HG03175 (cell line): ENCODE data around the gene ARHGAP9.
"Not testable (repeated sequence)": the region's sequence is repeated elsewhere in the genome, so short reads cannot be mapped to it uniquely, and the experiment has no call there.

Source experiments
- ATAC-seq: cut with Tn5 transposase; IDR thresholded peaks from one replicate; pipeline ENCODE4 v1.9.1; 2021; ENCODE audit warnings: mild to moderate bottlenecking, moderate library complexity; ENCODE audit not compliant: unreplicated experiment

The ARHGAP9 gene

DNA sequence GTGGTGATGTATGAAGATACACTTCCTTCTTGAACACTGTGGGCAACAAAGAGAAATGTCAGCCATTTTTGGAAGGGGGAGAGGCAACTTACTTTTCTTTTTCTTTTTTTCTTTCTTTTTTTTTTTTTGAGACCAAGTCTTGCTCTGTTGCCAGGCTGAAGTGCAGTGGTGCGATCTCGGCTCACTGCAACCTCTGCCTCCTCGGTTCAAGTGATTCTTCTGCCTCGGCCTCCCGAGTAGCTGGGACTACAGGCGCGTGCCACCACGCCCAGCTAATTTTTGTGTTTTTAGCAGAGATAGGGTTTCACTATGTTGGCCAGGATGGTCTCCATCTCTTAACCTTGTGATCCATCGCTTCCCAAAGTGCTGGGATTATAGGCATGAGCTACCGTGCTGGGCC, 38.1 kb upstream of the ARHGAP9 start:
- ATAC-seq, result not testable (repeated sequence)

DNA sequence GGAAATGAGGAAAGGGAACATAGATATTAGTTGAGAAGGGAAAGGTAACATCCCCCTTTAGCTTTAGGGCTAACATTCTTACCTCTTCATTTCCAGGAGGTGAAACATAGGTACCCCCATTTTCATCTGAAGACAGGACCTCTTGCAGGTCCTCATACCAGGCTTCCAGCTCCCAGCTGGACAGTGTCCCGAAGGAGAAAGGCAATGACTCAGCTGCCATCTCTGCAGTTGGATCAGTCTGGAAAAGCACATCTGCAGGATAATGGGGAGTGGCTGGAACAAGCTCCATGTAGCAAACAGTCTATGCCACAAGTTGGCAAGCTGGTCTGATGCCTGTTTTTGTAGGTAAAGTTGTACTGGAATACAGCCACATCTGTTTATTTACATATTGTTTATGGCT, 37.5 kb upstream of the ARHGAP9 start:
- no peak for ATAC-seq

DNA sequence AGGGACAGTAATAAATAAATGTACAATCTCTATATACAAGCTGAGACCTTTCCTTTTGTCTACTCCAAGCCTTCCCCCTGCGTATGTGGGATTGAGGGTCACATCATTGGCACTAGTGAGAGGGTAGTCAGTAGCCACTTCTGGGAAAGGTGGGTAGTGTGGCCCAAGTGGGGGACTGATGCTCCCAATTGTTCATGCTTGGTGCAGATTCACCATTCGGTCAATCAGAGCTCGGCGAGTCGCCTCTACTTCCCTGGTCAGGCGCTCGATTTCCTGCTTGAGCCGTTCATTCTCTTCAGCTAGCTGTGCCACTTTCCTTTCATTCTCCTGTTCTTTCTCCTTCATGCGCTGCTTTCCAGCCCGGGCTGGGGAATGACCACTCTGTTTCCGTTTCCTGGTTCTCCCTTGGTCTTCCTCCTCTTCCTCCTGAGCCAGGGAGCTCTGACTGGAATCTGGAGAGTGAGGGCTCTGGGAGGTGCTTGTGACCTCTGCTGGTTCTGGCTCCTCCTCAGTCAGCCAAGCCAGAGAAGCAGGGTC, 37.0 kb upstream of the ARHGAP9 start:
- no peak for ATAC-seq

DNA sequence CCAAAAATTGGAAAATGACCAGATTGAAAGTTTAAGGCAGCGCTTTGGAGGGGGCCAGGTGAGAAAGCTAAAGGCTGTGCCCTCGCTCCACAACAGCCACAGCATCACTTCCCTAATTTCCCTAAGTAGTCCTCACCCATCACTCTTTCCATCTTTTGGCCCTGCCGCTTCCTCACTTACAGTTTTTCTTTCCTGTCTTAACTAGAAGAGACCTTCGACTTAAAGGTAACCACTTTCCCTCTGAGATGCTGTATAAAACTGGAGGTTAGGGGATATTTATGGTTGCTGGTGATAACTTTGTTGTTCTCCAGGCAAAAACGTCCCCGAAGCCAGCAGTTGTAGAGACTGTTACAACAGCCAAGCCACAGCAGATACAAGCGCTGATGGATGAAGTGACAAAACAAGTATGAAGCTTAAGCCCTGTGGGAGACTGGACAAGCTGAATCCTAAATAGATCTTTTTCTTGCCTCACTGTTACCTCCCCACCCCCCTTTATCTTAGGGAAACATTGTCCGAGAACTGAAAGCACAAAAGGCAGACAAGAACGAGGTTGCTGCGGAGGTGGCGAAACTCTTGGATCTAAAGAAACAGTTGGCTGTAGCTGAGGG, 36.4 kb upstream of the ARHGAP9 start:
- ATAC-seq, result no peak

DNA sequence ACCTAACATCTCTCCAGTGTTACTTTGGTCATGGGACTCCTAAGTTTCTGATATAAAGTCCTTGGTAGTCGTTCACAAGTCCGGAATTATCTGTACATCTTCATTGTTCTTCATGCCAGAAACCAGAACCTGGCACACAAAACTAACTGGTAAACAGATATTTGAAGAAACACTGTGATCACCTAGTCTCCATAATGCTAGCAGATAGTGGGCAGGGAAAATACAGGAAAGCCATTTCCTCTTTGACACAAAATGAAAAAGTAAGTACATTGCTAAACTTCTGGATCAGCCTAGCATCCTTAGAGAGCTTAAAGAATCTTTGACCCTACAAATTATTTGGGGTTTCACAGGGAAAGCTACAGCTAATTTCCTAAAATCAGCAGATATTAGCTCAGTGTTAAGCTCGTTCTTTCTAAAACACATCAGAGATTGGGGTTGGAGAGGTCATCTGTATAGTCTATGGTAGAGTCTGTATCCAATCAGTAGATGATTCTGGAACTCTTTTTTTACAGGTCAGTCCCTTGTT, 35.8 kb upstream of the ARHGAP9 start:
- ATAC-seq, result no peak

DNA sequence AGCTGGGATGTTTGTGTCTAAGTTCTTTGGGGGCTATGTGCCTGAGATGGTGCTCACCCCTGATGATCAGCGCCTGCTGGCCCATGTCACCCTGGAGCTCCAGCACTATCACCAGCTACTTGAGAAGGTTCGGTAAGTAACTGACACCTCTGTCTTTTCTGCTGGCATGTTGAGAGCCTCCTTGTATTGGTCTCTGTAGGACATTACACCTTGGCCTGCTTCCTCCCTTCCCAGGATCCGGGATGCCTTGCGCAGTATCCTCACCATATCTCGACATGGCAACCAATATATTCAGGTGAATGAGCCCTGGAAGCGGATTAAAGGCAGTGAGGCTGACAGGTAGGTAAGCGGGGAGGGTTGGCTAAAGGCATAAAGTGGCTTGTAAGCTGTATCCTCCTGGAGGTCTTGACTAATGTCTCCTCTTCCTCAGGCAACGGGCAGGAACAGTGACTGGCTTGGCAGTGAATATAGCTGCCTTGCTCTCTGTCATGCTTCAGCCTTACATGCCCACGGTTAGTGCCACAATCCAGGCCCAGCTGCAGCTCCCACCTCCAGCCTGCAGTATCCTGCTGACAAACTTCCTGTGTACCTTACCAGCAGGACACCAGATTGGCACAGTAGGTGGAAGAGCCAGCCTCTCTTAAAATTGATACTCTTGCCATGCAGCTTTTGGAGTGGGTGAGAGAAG, 35.2 kb upstream of the ARHGAP9 start:
- no peak for ATAC-seq

DNA sequence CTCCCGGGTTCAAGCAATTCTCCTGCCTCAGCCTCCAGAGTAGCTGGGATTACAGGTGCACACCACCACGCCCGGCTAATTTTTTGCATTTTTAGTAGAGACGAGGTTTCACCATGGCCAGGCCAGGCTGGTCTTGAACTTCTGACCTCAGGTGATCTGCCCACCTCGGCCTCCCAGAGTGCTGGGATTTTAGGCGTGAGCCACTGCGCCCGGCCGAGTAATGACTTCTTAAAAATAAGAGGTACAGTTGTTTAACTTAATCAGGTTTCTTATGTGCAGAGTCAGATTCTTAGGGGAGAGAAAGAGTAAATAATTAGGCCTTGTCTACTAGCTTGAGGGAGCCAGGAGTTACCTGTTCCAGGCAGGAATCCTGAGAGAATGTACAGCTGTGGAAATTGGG, 34.6 kb upstream of the ARHGAP9 start:
- not testable (repeated sequence) for ATAC-seq

DNA sequence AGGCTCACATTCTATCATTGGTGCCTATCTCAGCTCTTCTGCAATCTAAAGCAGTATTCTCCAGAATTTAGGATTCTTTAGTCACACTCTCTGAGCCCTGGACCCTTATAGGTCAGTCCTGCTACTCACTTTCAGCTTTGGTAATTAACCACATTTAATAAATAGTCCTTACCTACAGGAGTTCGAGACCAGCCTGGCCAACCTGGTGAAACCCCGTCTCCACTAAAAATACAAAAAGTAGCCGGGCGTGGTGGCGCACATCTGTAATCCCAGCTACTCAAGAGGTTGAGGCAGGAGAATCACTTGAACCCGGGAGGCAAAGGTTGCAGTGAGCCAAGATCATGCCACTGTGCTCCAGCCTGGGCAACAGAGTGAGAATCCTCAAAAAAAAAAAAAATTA, 34.0 kb upstream of the ARHGAP9 start:
- ATAC-seq, result not testable (repeated sequence)

DNA sequence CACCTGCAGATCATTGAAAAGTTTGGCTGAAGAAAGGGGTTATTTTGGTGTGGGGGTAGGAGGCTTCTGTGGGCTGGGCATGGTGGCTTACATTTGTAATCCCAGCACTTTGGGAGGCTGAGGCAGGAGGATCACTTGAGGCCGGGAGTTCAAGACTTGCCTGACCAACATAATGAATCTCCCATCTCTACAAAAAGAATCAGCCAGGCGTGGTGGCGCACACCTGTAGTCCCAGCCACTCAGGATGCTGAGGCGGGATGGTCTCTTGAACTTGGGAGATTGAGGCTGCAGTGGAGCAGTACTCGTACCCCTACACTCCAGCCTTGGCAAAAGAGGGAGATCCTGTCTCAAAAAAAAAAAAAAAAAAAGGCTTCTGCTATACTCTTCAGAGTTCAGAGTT, 33.6 kb upstream of the ARHGAP9 start:
- no peak for ATAC-seq

DNA sequence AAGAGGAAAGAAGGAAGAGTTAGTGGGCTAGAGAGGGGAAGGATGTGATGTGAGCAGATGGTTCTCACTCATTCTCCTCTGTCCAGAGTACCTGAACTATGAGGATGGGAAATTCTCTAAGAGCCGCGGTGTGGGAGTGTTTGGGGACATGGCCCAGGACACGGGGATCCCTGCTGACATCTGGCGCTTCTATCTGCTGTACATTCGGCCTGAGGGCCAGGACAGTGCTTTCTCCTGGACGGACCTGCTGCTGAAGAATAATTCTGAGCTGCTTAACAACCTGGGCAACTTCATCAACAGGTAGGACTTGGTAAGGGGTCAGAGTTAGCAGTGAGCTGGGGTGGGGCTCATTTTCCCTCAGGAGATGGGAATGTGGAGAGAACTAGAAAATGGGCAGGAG, 33.0 kb upstream of the ARHGAP9 start:
- no peak for ATAC-seq

DNA sequence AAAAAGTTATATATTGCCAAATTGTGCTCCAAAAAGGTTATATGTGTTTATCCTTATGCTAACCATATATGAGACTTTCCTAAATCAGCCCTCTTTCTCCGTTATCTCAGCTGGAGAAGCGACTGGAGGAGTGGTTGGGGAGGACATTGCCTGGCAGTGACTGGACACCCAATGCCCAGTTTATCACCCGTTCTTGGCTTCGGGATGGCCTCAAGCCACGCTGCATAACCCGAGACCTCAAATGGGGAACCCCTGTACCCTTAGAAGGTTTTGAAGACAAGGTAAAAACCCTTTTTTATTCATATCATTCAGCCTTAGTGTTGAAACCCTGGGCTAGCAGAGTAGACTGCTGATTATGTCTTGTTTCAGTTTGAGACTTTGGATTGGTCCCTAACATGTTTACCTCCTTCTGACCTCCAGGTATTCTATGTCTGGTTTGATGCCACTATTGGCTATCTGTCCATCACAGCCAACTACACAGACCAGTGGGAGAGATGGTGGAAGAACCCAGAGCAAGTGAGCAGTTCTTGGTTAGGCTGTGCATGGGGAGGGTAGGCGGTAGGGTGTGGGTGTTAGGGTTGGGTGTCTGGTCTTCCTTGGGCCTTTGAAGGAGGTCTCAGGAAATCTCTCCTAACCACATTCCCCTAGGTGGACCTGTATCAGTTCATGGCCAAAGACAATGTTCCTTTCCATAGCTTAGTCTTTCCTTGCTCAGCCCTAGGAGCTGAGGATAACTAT, 32.1 kb upstream of the ARHGAP9 start:
- no peak for ATAC-seq

DNA sequence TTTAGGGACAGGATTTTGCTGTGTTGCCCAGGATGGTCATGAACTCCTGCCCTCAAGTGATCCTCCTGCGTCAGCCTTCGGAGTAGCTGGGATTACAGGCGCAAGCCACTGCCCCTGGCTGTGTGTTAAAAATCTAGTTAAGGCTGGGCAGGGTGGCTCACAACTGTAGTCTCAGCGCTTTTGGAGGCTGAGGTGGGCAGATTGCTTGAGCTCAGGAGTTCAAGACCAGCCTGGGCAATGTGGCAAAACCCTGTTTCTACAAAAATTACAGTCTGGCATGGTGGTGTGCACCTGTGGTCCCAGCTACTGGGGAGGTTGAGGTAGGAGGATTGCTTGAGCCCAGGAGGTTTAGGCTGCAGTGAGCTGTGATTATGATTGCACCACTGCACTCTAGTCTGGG, 31.5 kb upstream of the ARHGAP9 start:
- no peak for ATAC-seq

DNA sequence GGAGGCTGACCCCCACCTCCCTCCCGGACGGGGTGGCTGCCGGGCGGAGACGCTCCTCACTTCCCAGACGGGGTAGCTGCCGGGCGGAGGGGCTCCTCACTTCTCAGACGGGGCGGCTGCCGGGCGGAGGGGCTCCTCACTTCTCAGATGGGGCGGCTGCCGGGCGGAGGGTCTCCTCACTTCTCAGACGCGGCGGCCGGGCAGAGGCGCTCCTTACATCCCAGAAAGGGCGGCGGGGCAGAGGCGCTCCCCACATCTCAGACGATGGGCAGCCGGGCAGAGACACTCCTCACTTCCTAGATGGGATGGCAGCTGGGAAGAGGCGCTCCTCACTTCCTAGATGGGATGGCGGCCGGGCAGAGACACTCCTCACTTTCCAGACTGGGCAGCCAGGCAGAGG, 28.1 kb upstream of the ARHGAP9 start:
- not testable (repeated sequence) for ATAC-seq

DNA sequence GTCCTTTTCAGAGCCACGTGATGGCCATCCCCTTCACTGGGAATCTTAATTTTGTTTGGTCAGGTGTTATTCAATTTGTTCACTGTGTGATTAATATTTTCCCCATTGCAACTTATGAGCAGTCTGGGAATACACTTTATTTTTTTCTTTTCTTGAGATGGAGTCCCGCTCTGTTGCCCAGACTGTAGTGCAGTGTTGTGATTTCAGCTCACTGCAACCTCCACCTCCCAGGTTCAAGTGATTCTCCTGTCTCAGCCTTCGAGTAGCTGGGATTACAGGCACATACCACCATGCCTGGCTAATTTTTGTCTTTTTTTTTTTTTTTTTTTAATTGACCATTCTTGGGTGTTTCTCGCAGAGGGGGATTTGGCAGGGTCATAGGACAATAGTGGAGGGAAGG, 26.9 kb upstream of the ARHGAP9 start:
- ATAC-seq, result not testable (repeated sequence)

DNA sequence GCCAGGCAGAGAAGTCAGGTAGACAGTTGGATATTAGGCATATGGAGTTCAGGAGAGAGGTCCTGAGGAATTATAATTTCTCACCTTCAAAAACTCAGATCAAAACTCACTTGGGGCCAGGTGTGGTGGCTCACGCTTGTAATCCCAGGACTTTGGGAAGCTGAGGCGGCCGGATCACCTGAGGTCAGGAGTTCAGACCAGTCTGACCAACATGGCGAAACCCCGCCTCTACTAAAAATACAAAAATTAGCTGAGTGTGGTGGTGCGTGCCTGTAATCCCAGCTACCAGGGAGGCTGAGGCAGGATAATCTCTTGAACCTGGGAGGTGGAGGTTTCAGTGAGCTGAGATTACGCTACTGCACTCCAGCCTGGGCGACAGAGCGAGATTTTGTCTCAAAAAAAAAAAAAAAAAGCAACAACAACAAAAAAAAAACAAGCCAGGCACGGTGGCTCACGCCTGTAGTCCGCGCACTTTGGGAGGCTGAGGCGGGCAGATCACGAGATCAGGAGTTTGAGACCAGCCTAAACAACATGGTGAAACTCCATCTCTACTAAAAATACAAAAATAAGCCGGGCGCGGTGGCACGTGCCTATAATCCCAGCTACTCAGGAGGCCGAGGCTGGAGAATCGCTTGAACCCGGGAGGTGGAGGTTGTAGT, 22.8 kb upstream of the ARHGAP9 start:
- ATAC-seq, result not testable (repeated sequence)

DNA sequence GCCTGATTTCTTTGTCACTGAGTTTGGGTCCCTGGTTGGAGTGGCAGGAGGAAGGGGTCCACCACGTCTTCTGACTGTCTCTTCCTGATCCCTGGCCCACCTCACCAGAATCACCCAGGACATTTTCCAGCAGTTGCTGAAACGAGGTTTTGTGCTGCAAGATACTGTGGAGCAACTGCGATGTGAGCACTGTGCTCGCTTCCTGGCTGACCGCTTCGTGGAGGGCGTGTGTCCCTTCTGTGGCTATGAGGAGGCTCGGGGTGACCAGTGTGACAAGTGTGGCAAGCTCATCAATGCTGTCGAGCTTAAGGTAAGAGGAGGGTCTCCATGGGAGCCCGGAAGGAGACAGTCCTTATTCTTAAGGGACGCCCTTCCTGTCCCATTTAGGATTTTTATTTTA, 20.5 kb upstream of the ARHGAP9 start:
- ATAC-seq, result no peak

DNA sequence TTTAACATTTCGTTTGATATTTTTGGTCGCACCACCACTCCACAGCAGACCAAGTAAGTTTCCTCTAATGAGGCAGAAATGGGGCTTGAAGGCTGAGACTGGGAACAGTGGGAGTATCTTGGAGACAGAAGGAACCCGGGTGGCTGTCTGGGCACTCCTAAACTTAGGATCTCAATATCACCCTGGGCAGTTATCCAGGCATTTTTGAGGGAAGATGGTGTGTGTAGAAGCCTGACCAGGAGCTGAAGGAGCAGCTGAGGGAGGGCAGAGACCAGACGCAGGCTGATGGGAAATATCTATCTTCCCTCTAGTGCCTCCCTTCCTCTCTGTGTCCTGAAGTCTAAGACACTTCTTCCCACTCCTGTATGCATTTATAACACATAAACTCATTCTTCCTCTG, 18.9 kb upstream of the ARHGAP9 start:
- ATAC-seq, result no peak

DNA sequence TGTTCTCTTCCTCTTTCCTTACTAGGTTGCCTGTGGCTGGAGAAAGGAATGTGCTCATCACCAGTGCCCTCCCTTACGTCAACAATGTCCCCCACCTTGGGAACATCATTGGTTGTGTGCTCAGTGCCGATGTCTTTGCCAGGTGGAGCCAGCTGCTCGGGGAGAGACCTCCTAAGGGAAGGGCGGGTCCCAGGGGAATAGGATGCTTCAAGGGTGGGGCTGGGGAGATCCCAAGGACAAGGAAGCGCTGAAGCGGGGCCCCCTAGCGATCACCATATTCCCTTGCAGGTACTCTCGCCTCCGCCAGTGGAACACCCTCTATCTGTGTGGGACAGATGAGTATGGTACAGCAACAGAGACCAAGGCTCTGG, 18.5 kb upstream of the ARHGAP9 start:
- no peak for ATAC-seq

DNA sequence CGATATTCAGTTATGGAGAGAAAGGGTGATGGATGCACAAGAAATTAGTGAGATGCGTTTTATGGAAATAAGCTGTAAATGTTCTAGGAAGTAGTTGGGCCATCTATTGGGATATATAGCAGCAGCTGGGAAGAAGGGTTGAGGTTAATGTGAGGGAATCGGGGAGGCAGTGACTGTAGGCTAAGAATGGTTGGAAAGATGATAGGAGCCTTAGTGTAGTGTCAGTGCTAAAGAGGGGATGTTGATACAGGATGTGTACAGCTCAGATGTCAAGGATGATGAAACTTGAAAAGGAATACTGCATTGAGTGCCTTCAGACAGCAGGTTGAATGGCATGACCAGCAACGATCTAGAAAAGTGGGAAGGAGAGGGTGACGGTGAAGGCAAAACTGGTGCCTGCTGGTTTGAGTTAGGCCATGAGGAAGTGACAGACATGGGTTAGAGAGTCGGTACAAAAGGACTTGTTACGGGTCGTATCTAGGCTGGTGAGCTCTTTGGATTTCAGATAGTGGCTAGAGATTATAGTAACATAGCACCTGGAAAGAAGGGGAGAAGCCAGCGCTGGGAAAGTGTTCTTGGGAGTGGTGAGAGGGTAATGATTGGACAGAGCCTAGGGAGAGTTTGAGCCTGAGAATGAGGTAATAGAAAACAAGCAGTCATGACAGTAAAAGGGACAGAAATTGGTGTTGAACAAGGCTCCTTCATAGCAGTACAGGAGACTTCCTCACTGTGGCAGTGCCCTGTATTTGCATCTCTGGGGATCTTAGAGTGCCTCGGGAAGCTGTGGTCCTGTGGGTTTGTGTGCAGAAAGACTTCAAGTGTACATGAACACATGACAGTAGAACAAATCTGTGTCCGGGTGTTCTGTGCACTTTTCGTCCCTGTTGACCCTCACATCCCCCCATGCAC, 17.8 kb upstream of the ARHGAP9 start:
- ATAC-seq, result no peak

DNA sequence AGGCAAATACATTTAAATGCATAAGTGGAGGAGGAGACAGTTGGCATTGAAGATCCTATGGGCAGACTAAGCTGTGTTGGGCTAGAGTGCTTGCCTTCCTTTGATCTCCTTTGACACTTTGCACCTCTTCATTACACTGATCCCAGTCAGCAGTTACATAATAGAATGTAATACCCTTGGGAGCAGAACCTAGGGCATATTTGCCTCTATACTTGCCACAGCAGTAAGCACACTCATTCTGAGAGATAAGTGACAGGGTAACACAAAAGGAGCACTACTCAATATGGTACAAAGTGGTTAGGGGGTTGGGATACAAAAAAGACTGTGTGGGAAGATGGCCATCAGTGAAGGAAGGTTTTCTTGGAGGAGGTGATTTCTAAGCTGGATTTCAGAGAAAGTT, 17.2 kb upstream of the ARHGAP9 start:
- no peak for ATAC-seq
